LNCAP (cell line): ENCODE results near the gene ROBO4.

Experiments
- CTCF ChIP-seq: fragments of 450-650 bp; IDR thresholded peaks from 2 replicates; pipeline ENCODE4 v1.5.1; 2017; ENCODE audit warnings: mild to moderate bottlenecking

ROBO4 gene

GRCh38 chr11:124941703-124942102, 44.0 kb upstream of the ROBO4 start:
- no peak for TF ChIP-seq CTCF

- no peak for TF ChIP-seq CTCF
These were observed 41.3 kb upstream of the ROBO4 start for GRCh38 chr11:124938970-124939369.

- TF ChIP-seq CTCF = no peak
These were observed 40.6 kb upstream of the ROBO4 start for GRCh38 chr11:124938206-124938765.

GRCh38 chr11:124937336-124937935, 39.8 kb upstream of the ROBO4 start:
- no peak for TF ChIP-seq CTCF

GRCh38 chr11:124935548-124936514, 38.2 kb upstream of the ROBO4 start, which contains the start of gene HEPACAM:
HEPACAM (minus strand) TSS chr11:124936047; CDS start chr11:124936006, 41 bp downstream.
- no peak for TF ChIP-seq CTCF

- TF ChIP-seq CTCF = no peak
These were observed 37.3 kb upstream of the ROBO4 start for GRCh38 chr11:124934862-124935547.

GRCh38 chr11:124930799-124931198, 33.1 kb upstream of the ROBO4 start:
- no peak for TF ChIP-seq CTCF
